ENCODE results near the gene GRPEL1.

The GRPEL1 gene

GRCh38 chr4:7058792-7059191 is 9.1 kb downstream of the GRPEL1 start:
- in situ Hi-C loops (cut with MboI; ENCODE audit: low sequenced_read_pairs, unreplicated experiment), result no loop called here
- TF ChIP-seq, protein P1, sequence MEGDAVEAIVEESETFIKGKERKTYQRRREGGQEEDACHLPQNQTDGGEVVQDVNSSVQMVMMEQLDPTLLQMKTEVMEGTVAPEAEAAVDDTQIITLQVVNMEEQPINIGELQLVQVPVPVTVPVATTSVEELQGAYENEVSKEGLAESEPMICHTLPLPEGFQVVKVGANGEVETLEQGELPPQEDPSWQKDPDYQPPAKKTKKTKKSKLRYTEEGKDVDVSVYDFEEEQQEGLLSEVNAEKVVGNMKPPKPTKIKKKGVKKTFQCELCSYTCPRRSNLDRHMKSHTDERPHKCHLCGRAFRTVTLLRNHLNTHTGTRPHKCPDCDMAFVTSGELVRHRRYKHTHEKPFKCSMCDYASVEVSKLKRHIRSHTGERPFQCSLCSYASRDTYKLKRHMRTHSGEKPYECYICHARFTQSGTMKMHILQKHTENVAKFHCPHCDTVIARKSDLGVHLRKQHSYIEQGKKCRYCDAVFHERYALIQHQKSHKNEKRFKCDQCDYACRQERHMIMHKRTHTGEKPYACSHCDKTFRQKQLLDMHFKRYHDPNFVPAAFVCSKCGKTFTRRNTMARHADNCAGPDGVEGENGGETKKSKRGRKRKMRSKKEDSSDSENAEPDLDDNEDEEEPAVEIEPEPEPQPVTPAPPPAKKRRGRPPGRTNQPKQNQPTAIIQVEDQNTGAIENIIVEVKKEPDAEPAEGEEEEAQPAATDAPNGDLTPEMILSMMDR (IDR thresholded peaks at IDR 0.05; ENCODE audit: borderline replicate concordance, control extremely low read depth, extremely low read depth, insufficient read depth, missing control alignments), result no peak
- no peak for DNase-seq (ENCODE audit: low spot score)

DNA sequence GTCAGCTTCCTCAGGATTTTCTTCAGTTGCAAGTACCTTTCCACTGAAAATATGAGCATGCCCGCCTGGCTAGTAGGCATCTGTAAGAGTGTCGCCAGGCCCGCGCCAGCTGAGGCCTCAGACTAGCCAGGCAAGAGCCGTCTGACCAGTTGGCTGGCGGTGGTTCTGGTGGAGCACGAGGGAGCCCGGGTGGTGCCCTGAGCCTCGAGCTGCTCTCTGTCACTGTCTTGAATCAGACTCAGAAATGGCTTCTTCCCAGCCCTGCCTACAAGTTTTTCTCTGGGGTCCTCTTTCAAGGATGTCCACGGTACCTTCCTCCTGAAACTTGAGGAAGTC is 11.9 kb downstream of the GRPEL1 start:
- in situ Hi-C loops (cut with MboI; ENCODE audit: low sequenced_read_pairs, unreplicated experiment), result no loop called here
- TF ChIP-seq, protein P1 (IDR thresholded peaks at IDR 0.05; ENCODE audit: borderline replicate concordance, control extremely low read depth, extremely low read depth, insufficient read depth, missing control alignments), result no peak
- DNase-seq (ENCODE audit: low spot score), result no peak

GRCh38 chr4:7055111-7055989 is 12.5 kb downstream of the GRPEL1 start:
- TF ChIP-seq, protein P1 (IDR thresholded peaks at IDR 0.05; ENCODE audit: borderline replicate concordance, control extremely low read depth, extremely low read depth, insufficient read depth, missing control alignments), result no peak
- in situ Hi-C loops (cut with MboI; ENCODE audit: low sequenced_read_pairs, unreplicated experiment), result no loop called here
- DNase-seq (ENCODE audit: low spot score), result no peak

- DNase-seq (ENCODE audit: low spot score), result no peak
- in situ Hi-C loops (cut with MboI; ENCODE audit: low sequenced_read_pairs, unreplicated experiment), result no loop called here
- TF ChIP-seq, protein P1 (IDR thresholded peaks at IDR 0.05; ENCODE audit: borderline replicate concordance, control extremely low read depth, extremely low read depth, insufficient read depth, missing control alignments), result no peak
Measured at GRCh38 chr4:7054106-7054880, 13.6 kb downstream of the GRPEL1 start.

GRCh38 chr4:7052923-7053715 is 14.7 kb downstream of the GRPEL1 start:
- in situ Hi-C loops (cut with MboI; ENCODE audit: low sequenced_read_pairs, unreplicated experiment), result no loop called here
- DNase-seq (ENCODE audit: low spot score), result no peak
- TF ChIP-seq, protein P1 (IDR thresholded peaks at IDR 0.05; ENCODE audit: borderline replicate concordance, control extremely low read depth, extremely low read depth, insufficient read depth, missing control alignments), result no peak

GRCh38 chr4:7052313-7052712 is 15.6 kb downstream of the GRPEL1 start:
- DNase-seq (ENCODE audit: low spot score), result no peak
- TF ChIP-seq, protein P1 (IDR thresholded peaks at IDR 0.05; ENCODE audit: borderline replicate concordance, control extremely low read depth, extremely low read depth, insufficient read depth, missing control alignments), result no peak
- in situ Hi-C loops (cut with MboI; ENCODE audit: low sequenced_read_pairs, unreplicated experiment), result no loop called here

Data from GM13976 (cell line).